Hepatocyte (in vitro differentiated cells): ENCODE data around the gene GPR132.

ENCODE experiments used
- CTCF ChIP-seq: fragments of 200-600 bp; sonication (generic); IDR thresholded peaks from 2 replicates; pipeline ENCODE4 v1.5.1; 2016; ENCODE audit warnings: antibody characterized with exemption, mild to moderate bottlenecking; ENCODE audit not compliant: poor library complexity
- EZH2 ChIP-seq: fragments of 200-600 bp; sonication (generic); IDR thresholded peaks from 2 replicates; pipeline ENCODE4 v1.6.1; 2016; ENCODE audit warnings: antibody characterized with exemption, mild to moderate bottlenecking, borderline replicate concordance
- EZH2phosphoT487 ChIP-seq: fragments of 200-600 bp; sonication (generic); IDR thresholded peaks from one replicate; pipeline ENCODE4 v1.6.1; 2018; ENCODE audit warnings: antibody characterized with exemption, mild to moderate bottlenecking, low read depth, moderate library complexity; ENCODE audit not compliant: unreplicated experiment, severe bottlenecking

GRCh38 chr14:105013150-105013785 lies 52.0 kb downstream of the GPR132 start:
- TF ChIP-seq EZH2 (no peak), CTCF (no peak), EZH2phosphoT487 (no peak)
